ENCODE results near the gene APOC3.
A peak's percentile ranks its signal among the peaks of the same experiment; 100 is the strongest.

The APOC3 gene

DNA sequence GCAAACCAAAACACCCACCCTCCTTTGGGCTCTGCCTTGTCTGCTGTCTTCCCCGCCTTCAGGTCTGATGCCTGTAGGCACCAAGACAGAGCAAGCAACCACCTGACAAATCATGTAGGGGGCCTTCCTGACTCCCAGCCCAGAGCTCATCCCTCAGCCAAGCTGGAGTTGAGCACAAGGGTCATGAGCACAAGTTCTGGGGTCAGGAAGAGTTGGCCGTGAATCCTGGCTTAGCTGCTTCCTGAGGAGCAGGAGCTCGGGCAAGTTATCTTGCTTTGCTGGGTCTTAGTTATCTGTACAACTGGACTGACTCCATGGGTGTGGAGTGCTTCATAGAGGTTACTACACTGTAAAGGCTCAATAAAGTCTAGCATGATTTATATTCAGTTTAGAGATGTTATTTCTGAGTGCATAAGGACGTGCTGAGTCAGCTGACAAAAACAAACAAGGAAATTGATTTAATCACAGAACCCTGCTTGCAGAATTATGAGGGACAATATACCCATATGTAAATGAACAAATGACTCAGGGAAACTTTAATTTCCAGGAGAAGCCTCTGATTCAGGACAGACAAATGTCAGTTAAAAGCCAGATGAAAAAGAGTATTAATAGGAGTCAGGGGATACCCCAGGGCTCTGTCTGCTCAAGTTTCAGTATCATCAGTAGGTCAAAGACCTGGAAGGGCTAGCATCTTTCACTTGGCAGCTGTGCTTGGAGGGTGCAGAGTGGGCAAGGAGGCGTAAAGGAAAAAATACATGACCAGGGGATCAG lies 22.7 kb downstream of the APOC3 start:
- Histone ChIP-seq H3K27ac (ENCODE audit: poor library complexity, severe bottlenecking) (peak overlapping the region; percentile 76), H3K4me3 (ENCODE audit: severe bottlenecking) (no peak overlapping the region), H3K9me3 (ENCODE audit: severe bottlenecking) (no peaks in the 10 kb centered on the region), H3K27me3 (ENCODE audit: insufficient read depth, poor library complexity, severe bottlenecking) (no peaks in the 10 kb centered on the region), H3K36me3 (ENCODE audit: low read depth) (peaks cover 14% of the 10 kb centered on the region), H3K4me1 (ENCODE audit: insufficient read depth, poor library complexity, severe bottlenecking) (peaks cover 23% of the 10 kb centered on the region)
- DNase-seq (ENCODE audit: low spot score) (no peak), ATAC-seq (ENCODE audit: low read depth) (peak; percentile 43)
- TF ChIP-seq, protein P1, sequence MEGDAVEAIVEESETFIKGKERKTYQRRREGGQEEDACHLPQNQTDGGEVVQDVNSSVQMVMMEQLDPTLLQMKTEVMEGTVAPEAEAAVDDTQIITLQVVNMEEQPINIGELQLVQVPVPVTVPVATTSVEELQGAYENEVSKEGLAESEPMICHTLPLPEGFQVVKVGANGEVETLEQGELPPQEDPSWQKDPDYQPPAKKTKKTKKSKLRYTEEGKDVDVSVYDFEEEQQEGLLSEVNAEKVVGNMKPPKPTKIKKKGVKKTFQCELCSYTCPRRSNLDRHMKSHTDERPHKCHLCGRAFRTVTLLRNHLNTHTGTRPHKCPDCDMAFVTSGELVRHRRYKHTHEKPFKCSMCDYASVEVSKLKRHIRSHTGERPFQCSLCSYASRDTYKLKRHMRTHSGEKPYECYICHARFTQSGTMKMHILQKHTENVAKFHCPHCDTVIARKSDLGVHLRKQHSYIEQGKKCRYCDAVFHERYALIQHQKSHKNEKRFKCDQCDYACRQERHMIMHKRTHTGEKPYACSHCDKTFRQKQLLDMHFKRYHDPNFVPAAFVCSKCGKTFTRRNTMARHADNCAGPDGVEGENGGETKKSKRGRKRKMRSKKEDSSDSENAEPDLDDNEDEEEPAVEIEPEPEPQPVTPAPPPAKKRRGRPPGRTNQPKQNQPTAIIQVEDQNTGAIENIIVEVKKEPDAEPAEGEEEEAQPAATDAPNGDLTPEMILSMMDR (IDR thresholded peaks at IDR 0.05; ENCODE audit: poor library complexity, severe bottlenecking) = no peak

DNA sequence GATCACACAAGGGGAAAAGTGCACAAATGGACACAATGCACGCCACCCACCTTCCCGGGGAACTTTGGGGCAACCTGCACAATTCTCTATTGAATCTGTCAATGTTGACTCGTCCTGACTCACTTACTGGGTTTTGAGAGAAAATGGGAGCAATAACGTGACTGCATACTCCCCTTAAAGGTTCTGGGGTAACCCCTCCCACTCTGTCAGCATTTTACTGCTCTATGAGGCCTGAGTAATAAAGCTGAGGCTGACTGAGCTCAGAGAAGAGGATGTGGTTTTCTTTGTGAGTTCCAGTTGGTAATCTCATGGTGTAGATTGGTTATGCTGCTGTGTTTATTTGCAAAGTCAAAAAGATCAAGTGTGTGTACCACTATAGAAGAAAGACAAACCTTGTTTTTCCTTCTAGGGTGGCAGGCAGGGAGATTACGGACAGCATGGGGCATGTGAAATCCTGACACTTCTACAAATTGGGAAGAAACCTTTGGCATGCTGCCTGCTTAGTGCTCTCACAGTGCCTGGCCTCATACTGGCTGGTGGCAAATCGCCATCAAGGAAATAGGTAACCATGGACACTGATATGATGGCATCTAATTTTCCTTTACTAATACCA lies 23.9 kb downstream of the APOC3 start:
- Histone ChIP-seq H3K9me3 (ENCODE audit: severe bottlenecking) (no peaks in the 10 kb centered on the region), H3K27me3 (ENCODE audit: insufficient read depth, poor library complexity, severe bottlenecking) (no peaks in the 10 kb centered on the region), H3K4me3 (ENCODE audit: severe bottlenecking) (no peak overlapping the region), H3K4me1 (ENCODE audit: insufficient read depth, poor library complexity, severe bottlenecking) (peaks cover 23% of the 10 kb centered on the region), H3K27ac (ENCODE audit: poor library complexity, severe bottlenecking) (peak overlapping the region; percentile 76), H3K36me3 (ENCODE audit: low read depth) (peaks cover 7% of the 10 kb centered on the region; the same call in 1 of the 2 replicates)
- ATAC-seq (ENCODE audit: low read depth) = peak; percentile 95
- TF ChIP-seq, protein P1 (IDR thresholded peaks at IDR 0.05; ENCODE audit: poor library complexity, severe bottlenecking) = no peak
- no peak for DNase-seq (ENCODE audit: low spot score)

GRCh38 chr11:116855413-116855812 lies 25.7 kb downstream of the APOC3 start:
- H3K27ac ChIP-seq (ENCODE audit: poor library complexity, severe bottlenecking) = no peak overlapping the region
- H3K4me1 ChIP-seq (ENCODE audit: insufficient read depth, poor library complexity, severe bottlenecking) = peaks cover 23% of the 10 kb centered on the region
- no peaks in the 10 kb centered on the region for H3K9me3 ChIP-seq (ENCODE audit: severe bottlenecking)
- no peak overlapping the region for H3K4me3 ChIP-seq (ENCODE audit: severe bottlenecking)
- TF ChIP-seq, protein P1 (IDR thresholded peaks at IDR 0.05; ENCODE audit: poor library complexity, severe bottlenecking) = no peak
- no peaks in the 10 kb centered on the region for H3K27me3 ChIP-seq (ENCODE audit: insufficient read depth, poor library complexity, severe bottlenecking)
- ATAC-seq (ENCODE audit: low read depth) (no peak), DNase-seq (ENCODE audit: low spot score) (no peak)
- H3K36me3 ChIP-seq (ENCODE audit: low read depth) = peaks cover 8% of the 10 kb centered on the region; the same call in 1 of the 2 replicates

- no peak for ATAC-seq (ENCODE audit: low read depth)
- H3K36me3 ChIP-seq (ENCODE audit: low read depth) = peaks cover 16% of the 10 kb centered on the region
- no peaks in the 10 kb centered on the region for H3K27me3 ChIP-seq (ENCODE audit: insufficient read depth, poor library complexity, severe bottlenecking)
- peaks cover 26% of the 10 kb centered on the region for H3K4me1 ChIP-seq (ENCODE audit: insufficient read depth, poor library complexity, severe bottlenecking)
- H3K27ac ChIP-seq (ENCODE audit: poor library complexity, severe bottlenecking) = no peak overlapping the region
- no peak for DNase-seq (ENCODE audit: low spot score)
- no peaks in the 10 kb centered on the region for H3K9me3 ChIP-seq (ENCODE audit: severe bottlenecking)
- TF ChIP-seq, protein P1 (IDR thresholded peaks at IDR 0.05; ENCODE audit: poor library complexity, severe bottlenecking) = no peak
- no peak overlapping the region for H3K4me3 ChIP-seq (ENCODE audit: severe bottlenecking)
Measured at GRCh38 chr11:116856423-116856822, 26.7 kb downstream of the APOC3 start.

GRCh38 chr11:116857316-116857715 lies 27.6 kb downstream of the APOC3 start:
- Histone ChIP-seq H3K27me3 (ENCODE audit: insufficient read depth, poor library complexity, severe bottlenecking) (no peaks in the 10 kb centered on the region), H3K27ac (ENCODE audit: poor library complexity, severe bottlenecking) (no peak overlapping the region), H3K36me3 (ENCODE audit: low read depth) (peaks cover 20% of the 10 kb centered on the region), H3K9me3 (ENCODE audit: severe bottlenecking) (no peaks in the 10 kb centered on the region), H3K4me3 (ENCODE audit: severe bottlenecking) (no peak overlapping the region), H3K4me1 (ENCODE audit: insufficient read depth, poor library complexity, severe bottlenecking) (peaks cover 28% of the 10 kb centered on the region)
- TF ChIP-seq, protein P1 (IDR thresholded peaks at IDR 0.05; ENCODE audit: poor library complexity, severe bottlenecking) = no peak
- ATAC-seq (ENCODE audit: low read depth) (no peak), DNase-seq (ENCODE audit: low spot score) (no peak)

Data from RWPE2 (cell line).